CD14-positive monocyte (primary cell): ENCODE data around the gene LRRFIP2. TPM values are rescaled to one million over a fixed set of nuclear protein-coding genes. Genes with fewer than 3 reads are reported as not detected.

ENCODE experiments used
- DNase-seq, 3 donors: peaks; one replicate each; pipeline ENCODE4 v3.0.0-alpha.2; 2011 to 2022
- H2AFZ ChIP-seq: 2 replicates; pipeline ENCODE4 v1.6.0; 2012; ENCODE audit warnings: mild to moderate bottlenecking, low read depth, low read length, inconsistent platforms; ENCODE audit not compliant: insufficient read depth, poor library complexity, severe bottlenecking
- H3K27ac ChIP-seq, 2 donors: 1 replicate in 1 of 2; 2 replicates in 1 of 2; pipeline ENCODE4 v1.5.1; 2012 to 2013; ENCODE audit warnings: low read length in 2 of 2, control low read depth in 1 of 2, inconsistent platforms in 1 of 2, low read depth in 1 of 2, mild to moderate bottlenecking in 1 of 2
- H3K27me3 ChIP-seq, 2 donors: one replicate each; pipeline versions ENCODE4 v1.6.0 to v1.6.1; 2011 to 2013; ENCODE audit warnings: low read length in 2 of 2; ENCODE audit not compliant: control insufficient read depth in 2 of 2, insufficient read depth in 2 of 2
- H3K36me3 ChIP-seq, 2 donors: replicated peaks in 1 of 2; 1 replicate in 1 of 2; 2 replicates in 1 of 2; pipeline versions ENCODE4 v1.5.1 to v1.6.1; 2012 to 2013; ENCODE audit warnings: low read length in 2 of 2, control low read depth in 1 of 2, inconsistent platforms in 1 of 2, mild to moderate bottlenecking in 1 of 2; ENCODE audit not compliant: insufficient read depth in 2 of 2, control insufficient read depth in 1 of 2
- H3K4me1 ChIP-seq, 2 donors: 1 replicate in 1 of 2; 2 replicates in 1 of 2; pipeline versions ENCODE4 v1.5.1 to v1.6.1; 2012 to 2013; ENCODE audit warnings: low read length in 2 of 2, control low read depth in 1 of 2, inconsistent platforms in 1 of 2, mild to moderate bottlenecking in 1 of 2, moderate library complexity in 1 of 2; ENCODE audit not compliant: insufficient read depth in 2 of 2, control insufficient read depth in 1 of 2
- H3K4me2 ChIP-seq: replicated peaks from 2 replicates; pipeline ENCODE3; 2012; ENCODE audit warnings: low read length, moderate library complexity, mild to moderate bottlenecking; ENCODE audit not compliant: poor library complexity, severe bottlenecking; ENCODE audit errors: extremely low read depth
- H3K4me3 ChIP-seq, 3 experiments: fragments of 200-600 bp in 1 of 3; sonication (generic) in 1 of 3; replicated peaks in 1 of 3; 1 replicate in 2 of 3; 2 replicates in 1 of 3; pipeline ENCODE4 v1.5.1; 2011 to 2013; ENCODE audit warnings: low read length in 3 of 3, mild to moderate bottlenecking in 3 of 3, control low read depth in 2 of 3, low read depth in 2 of 3, inconsistent platforms in 1 of 3, moderate library complexity in 1 of 3
- H3K79me2 ChIP-seq: 2 replicates; pipeline ENCODE4 v1.6.0; 2012; ENCODE audit warnings: mild to moderate bottlenecking, control low read depth, inconsistent platforms, low read length, moderate library complexity; ENCODE audit not compliant: insufficient read depth
- H3K9ac ChIP-seq: 2 replicates; pipeline ENCODE4 v1.6.0; 2017; ENCODE audit warnings: low read length, mild to moderate bottlenecking; ENCODE audit not compliant: insufficient read depth, poor library complexity, severe bottlenecking
- H3K9me3 ChIP-seq, 2 donors: replicated peaks in 1 of 2; 1 replicate in 1 of 2; 2 replicates in 1 of 2; pipeline versions ENCODE4 v1.5.1 to v1.6.1; 2012 to 2013; ENCODE audit warnings: low read length in 2 of 2, control low read depth in 1 of 2; ENCODE audit not compliant: control insufficient read depth in 1 of 2, insufficient read depth in 1 of 2
- H4K20me1 ChIP-seq: 2 replicates; pipeline ENCODE4 v1.6.0; 2012; ENCODE audit warnings: mild to moderate bottlenecking, low read length, control low read depth, moderate library complexity; ENCODE audit not compliant: insufficient read depth
- H3K27ac Mint-ChIP-seq, 7 donors: one replicate each; pipeline ENCODE4 v1.8.0; 2020; ENCODE audit warnings: mild to moderate bottlenecking in 7 of 7, mixed read lengths in 7 of 7, moderate library complexity in 6 of 7, inconsistent platforms in 2 of 7
- H3K27me3 Mint-ChIP-seq, 3 donors: one replicate each; pipeline ENCODE4 v1.8.0; 2021 to 2022; ENCODE audit warnings: low read depth in 3 of 3, mild to moderate bottlenecking in 3 of 3, mixed read lengths in 3 of 3, moderate library complexity in 3 of 3, inconsistent platforms in 1 of 3
- H3K36me3 Mint-ChIP-seq, 2 donors: one replicate each; pipeline ENCODE4 v1.8.0; 2020; ENCODE audit warnings: mixed read lengths in 2 of 2, inconsistent platforms in 1 of 2, mild to moderate bottlenecking in 1 of 2
- H3K4me1 Mint-ChIP-seq: one replicate; pipeline ENCODE4 v1.8.0; 2020; ENCODE audit warnings: mild to moderate bottlenecking, mixed read lengths
- H3K4me3 Mint-ChIP-seq, 2 donors: one replicate each; pipeline ENCODE4 v1.8.0; 2020; ENCODE audit warnings: mild to moderate bottlenecking in 2 of 2, mixed read lengths in 2 of 2, moderate library complexity in 1 of 2
- H3K9me3 Mint-ChIP-seq, 7 donors: one replicate each; pipeline ENCODE4 v1.8.0; 2020 to 2022; ENCODE audit warnings: mixed read lengths in 7 of 7, mild to moderate bottlenecking in 6 of 7, moderate library complexity in 6 of 7, inconsistent platforms in 2 of 7
- CTCF ChIP-seq: fragments of 200-600 bp; IDR thresholded peaks from one replicate; pipeline ENCODE4 v1.8.0; 2022; ENCODE audit warnings: antibody characterized with exemption, mild to moderate bottlenecking
- WGBS: methylation state at CpG from one replicate; pipeline ENCODE4 v1.1.5; 2013; ENCODE audit warnings: missing lambda C conversion rate; ENCODE audit not compliant: insufficient coverage; 5-methylcytosine and 5-hydroxymethylcytosine counted together
- intact Hi-C, 2 donors: fragments of 100-400 bp; cut with micrococcal nuclease; formaldehyde crosslinking; loops; one replicate each; pipeline versions ENCODE4 v1.15.0 to v1.15.1; 2023
- polyA plus RNA-seq, 3 donors: library from polyadenylated mRNA; depleted of rRNA in 1 of 3; unstranded in 2 of 3; stranded (reverse) in 1 of 3; fragments of 300-500 nt in 2 of 3; fragments of >200 nt in 1 of 3; fragmentation: Illumina TruSeq in 2 of 3; gene quantifications; 1 replicate in 2 of 3; 2 replicates in 1 of 3; pipeline ENCODE4 v1.2.3, GENCODE V29; 2012 to 2021

Gene LRRFIP2
- polyA plus RNA-seq, 3 donors = 30.9 to 39.4 (median 31.7) TPM

- H3K27me3 ChIP-seq = no peaks in the 10 kb centered on the region
- H3K4me3 ChIP-seq = no peak overlapping the region
- H3K27ac Mint-ChIP-seq = peak overlapping the region in 1 of 7 donors; percentile 18
- peaks cover 0 to under 1% (median 0%) of the 10 kb centered on the region in 7 donors for H3K9me3 Mint-ChIP-seq
- no peak overlapping the region for H3K27ac ChIP-seq
- peaks cover 2% of the 10 kb centered on the region for H3K4me1 Mint-ChIP-seq
- H3K79me2 ChIP-seq = no peaks in the 10 kb centered on the region
- no peak for DNase-seq
- H3K4me2 ChIP-seq = no peak overlapping the region
- H3K27me3 Mint-ChIP-seq = peaks cover 0 to 1% (median 0%) of the 10 kb centered on the region in 3 donors
- H3K9me3 ChIP-seq = no peaks in the 10 kb centered on the region
- no CpG with 5 or more reads among the region's 1 CpG for WGBS
- no peaks in the 10 kb centered on the region for H3K4me1 ChIP-seq
- H3K9ac ChIP-seq = no peak overlapping the region
- no peak overlapping the region for H3K4me3 Mint-ChIP-seq
- intact Hi-C loops = no loop called here
- TF ChIP-seq CTCF = no peak
- peaks cover 16 to 29% of the 10 kb centered on the region in 2 donors for H3K36me3 ChIP-seq
- peaks cover 25 to 26% of the 10 kb centered on the region in 2 donors for H3K36me3 Mint-ChIP-seq
- H2AFZ ChIP-seq = no peak overlapping the region
- H4K20me1 ChIP-seq = peaks cover under 1% of the 10 kb centered on the region
Measured at GRCh38 chr3:37116998-37117397, 57.4 kb downstream of the LRRFIP2 start.

DNA sequence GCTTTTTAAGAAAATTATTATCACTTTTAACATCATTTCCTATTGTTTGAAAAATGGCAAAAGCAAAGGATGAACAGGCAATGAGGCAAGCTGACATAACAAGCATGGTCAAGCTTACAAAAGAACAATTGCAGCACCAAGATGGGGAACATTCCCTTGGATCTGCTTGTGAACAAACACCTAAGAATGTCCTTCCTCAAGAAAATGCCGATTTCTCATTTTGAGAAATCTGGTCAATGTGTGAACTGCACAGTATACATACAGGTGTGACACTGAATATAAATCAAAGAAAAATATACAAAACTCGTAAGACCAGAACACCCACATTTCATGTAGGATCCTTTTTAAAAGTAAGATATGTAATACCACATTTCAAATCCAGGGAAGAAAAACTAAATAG is 58.9 kb downstream of the LRRFIP2 start:
- no peak for TF ChIP-seq CTCF
- Histone ChIP-seq H4K20me1 (peaks cover 5% of the 10 kb centered on the region), H3K4me3 (no peak overlapping the region), H3K27me3 (no peaks in the 10 kb centered on the region), H3K9me3 (no peaks in the 10 kb centered on the region), H2AFZ (no peak overlapping the region), H3K79me2 (no peaks in the 10 kb centered on the region), H3K36me3 (peaks cover 12 to 26% of the 10 kb centered on the region in 2 donors), H3K4me1 (no peaks in the 10 kb centered on the region), H3K4me2 (no peak overlapping the region), H3K9ac (no peak overlapping the region), H3K27ac (no peak overlapping the region)
- Mint-ChIP-seq H3K27me3 (peaks cover 0 to 1% (median 0%) of the 10 kb centered on the region in 3 donors), H3K9me3 (no peaks in the 10 kb centered on the region), H3K4me1 (peaks cover 2% of the 10 kb centered on the region), H3K36me3 (peaks cover 23 to 31% of the 10 kb centered on the region in 2 donors), H3K4me3 (no peak overlapping the region), H3K27ac (no peak overlapping the region)
- WGBS = no CpG with 5 or more reads among the region's 2 CpGs
- no peak for DNase-seq
- intact Hi-C loops = no loop called here
